Measurements from ENCODE around the gene ADRA2B. TPM values are rescaled to one million over a fixed set of nuclear protein-coding genes. Genes with fewer than 3 reads are reported as not detected.

ADRA2B gene
- total RNA-seq, 1 experiment from 2014 or later, result 0.47 TPM

DNA sequence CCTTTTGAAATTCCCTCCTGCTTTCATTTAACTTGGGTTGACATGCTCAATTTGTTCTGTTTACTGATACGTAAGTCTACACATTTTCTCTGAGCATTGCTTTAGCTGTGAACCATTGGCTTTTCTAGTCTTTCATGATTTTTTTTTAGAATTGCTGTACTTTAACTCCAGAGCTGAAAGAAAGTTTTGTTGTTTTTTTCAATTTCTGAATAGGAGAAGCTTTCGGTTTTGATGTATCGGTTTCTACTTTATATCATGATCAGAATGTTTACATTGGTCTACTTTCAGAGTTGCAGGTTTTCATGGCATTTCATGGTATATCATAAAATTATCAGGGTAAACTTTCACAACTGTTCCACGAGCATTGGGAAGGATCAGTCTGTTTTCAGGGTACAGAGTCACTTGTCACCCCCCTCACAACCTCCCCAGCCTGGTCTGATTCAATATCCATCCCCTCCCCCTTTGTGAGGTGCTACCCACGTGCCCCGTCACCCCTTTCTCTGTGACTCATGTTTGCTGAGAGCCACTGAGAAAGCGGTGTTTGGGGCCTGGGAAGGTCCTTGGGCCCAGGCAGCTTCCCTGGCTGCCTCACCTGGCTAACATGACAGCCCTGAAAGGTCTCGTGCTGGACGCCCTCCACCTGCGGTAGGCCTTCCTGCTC is 14.9 kb upstream of the ADRA2B start:
- Histone ChIP-seq H3K4me3 (replicated peaks in 1 of 2; ENCODE audit: low read depth in 1 of 2, low read length in 2 of 2) (no peak overlapping the region), H3K27me3 (ENCODE audit: insufficient read depth, low read length) (no peaks in the 10 kb centered on the region), H4K20me1 (ENCODE audit: insufficient read depth) (no peaks in the 10 kb centered on the region), H3K79me2 (ENCODE audit: insufficient read depth, low read length) (no peaks in the 10 kb centered on the region), H3K27ac (ENCODE audit: low read depth, low read length) (no peak overlapping the region), H2AFZ (ENCODE audit: low read depth, low read length, poor library complexity, severe bottlenecking) (no peak overlapping the region), H3K36me3 (ENCODE audit: control insufficient read depth in 1 of 2, insufficient read depth in 2 of 2, low read length in 2 of 2) (no peaks in the 10 kb centered on the region), H3K9ac (ENCODE audit: low read length) (no peak overlapping the region), H3K9me3 (ENCODE audit: control insufficient read depth in 1 of 2, insufficient read depth in 1 of 2, low read depth in 1 of 2, low read length in 2 of 2) (no peaks in the 10 kb centered on the region), H3K9me2 (ENCODE audit: insufficient read depth) (no peaks in the 10 kb centered on the region), H3K4me2 (ENCODE audit: low read length) (no peak overlapping the region), H3K4me1 (ENCODE audit: control insufficient read depth in 1 of 2, insufficient read depth in 2 of 2, low read length in 2 of 2) (no peaks in the 10 kb centered on the region)
- ChIA-PET RAD21 (ENCODE audit: low non-redundant PET in 1 of 2, low total read pairs in 2 of 2, uncharacterized antibody in 2 of 2, unreplicated experiment in 2 of 2) (no interaction called here), POLR2A (no interaction called here), CTCF (no interaction called here)
- DNase-seq (ENCODE audit: low read depth, low spot score) (no peak), ATAC-seq (no peak)
- intact Hi-C loops (cut with micrococcal nuclease), result no loop called here
- TF ChIP-seq YY1 (IDR thresholded peaks at IDR 0.05; ENCODE audit: extremely low read depth, insufficient replicate concordance, low read depth, low read length) (no peak), JUND (IDR thresholded peaks at IDR 0.05) (no peak), SP1 (IDR thresholded peaks at IDR 0.05; ENCODE audit: low read depth) (no peak), ZFX (IDR thresholded peaks at IDR 0.05) (no peak), ZBTB33 (IDR thresholded peaks at IDR 0.05; ENCODE audit: extremely low read depth, insufficient replicate concordance, low read length) (no peak)
- TF ChIP-seq, protein P1, sequence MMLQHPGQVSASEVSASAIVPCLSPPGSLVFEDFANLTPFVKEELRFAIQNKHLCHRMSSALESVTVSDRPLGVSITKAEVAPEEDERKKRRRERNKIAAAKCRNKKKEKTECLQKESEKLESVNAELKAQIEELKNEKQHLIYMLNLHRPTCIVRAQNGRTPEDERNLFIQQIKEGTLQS (IDR thresholded peaks at IDR 0.05), result no peak
- TF ChIP-seq, protein P2, sequence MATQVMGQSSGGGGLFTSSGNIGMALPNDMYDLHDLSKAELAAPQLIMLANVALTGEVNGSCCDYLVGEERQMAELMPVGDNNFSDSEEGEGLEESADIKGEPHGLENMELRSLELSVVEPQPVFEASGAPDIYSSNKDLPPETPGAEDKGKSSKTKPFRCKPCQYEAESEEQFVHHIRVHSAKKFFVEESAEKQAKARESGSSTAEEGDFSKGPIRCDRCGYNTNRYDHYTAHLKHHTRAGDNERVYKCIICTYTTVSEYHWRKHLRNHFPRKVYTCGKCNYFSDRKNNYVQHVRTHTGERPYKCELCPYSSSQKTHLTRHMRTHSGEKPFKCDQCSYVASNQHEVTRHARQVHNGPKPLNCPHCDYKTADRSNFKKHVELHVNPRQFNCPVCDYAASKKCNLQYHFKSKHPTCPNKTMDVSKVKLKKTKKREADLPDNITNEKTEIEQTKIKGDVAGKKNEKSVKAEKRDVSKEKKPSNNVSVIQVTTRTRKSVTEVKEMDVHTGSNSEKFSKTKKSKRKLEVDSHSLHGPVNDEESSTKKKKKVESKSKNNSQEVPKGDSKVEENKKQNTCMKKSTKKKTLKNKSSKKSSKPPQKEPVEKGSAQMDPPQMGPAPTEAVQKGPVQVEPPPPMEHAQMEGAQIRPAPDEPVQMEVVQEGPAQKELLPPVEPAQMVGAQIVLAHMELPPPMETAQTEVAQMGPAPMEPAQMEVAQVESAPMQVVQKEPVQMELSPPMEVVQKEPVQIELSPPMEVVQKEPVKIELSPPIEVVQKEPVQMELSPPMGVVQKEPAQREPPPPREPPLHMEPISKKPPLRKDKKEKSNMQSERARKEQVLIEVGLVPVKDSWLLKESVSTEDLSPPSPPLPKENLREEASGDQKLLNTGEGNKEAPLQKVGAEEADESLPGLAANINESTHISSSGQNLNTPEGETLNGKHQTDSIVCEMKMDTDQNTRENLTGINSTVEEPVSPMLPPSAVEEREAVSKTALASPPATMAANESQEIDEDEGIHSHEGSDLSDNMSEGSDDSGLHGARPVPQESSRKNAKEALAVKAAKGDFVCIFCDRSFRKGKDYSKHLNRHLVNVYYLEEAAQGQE (IDR thresholded peaks at IDR 0.05; ENCODE audit: low read depth), result no peak
- no TSS peak for BruUV-seq (replicated peaks)

All from HCT116 (cell line).